ENCODE data around the gene P2RX7. TPM values are rescaled to one million over a fixed set of nuclear protein-coding genes. Genes with fewer than 3 reads are reported as not detected.

The P2RX7 gene
- total RNA-seq (2021) = 0.21 to 0.55 TPM (median 0.55 TPM) in 3 replicates
- Bru-seq, nascent RNA = percentile 17 among the genes with signal in this experiment
- long read RNA-seq, experiment 1 = 0 reads
- long read RNA-seq, experiment 2 = 0 reads
- long read RNA-seq, experiment 3, partial matches to known transcripts = 1 of 1 reads
- long read RNA-seq, experiment 3, other reads (novel, unspliced or antisense) = 0 of 1 reads

DNA sequence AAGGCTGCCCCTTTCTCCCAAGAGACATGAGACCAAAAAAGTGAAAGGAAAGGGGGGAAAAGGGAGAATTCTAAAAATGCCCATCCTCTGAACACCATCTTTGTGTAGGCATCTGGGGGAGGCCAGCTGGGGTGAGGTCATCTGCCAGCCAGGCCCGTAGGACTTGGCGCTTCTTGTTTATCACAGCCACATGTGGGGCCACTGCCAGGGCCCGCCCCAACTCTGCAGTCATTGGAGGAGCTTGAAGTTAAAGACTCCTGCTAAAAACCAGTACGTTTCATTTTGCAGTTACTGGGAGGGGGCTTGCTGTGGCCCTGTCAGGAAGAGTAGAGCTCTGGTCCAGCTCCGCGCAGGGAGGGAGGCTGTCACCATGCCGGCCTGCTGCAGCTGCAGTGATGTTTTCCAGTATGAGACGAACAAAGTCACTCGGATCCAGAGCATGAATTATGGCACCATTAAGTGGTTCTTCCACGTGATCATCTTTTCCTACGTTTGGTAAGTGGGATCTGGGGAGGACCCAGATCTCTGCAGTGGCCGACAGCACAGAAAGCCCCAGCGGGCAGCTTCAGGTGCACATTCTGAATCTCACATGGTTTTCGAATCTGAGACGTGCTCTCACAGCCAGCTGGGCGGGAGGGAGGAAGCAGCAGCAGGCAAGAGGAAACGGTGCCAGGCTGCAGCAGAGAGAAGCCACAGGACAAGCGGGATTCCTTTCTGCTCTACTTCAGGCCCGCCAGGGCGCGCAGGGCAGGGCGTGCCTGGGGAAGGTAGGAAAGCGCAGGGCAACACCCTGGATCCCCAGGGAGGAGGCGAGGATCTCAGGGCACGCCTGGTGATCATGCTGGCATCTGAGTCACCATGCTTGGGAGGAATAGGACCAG, at the start of gene P2RX7:
TSS of gene P2RX7 (plus strand) at position 276 of the 881 bp plus-strand sequence. CDS start at position 371, 95 bp downstream.
- ChIA-PET POLR2A (no interaction called here), CTCF (interaction anchor here (0.7 to 1.3 kb wide), 8 partner anchors 37 to 486 kb away, joined by 3 to 6 read pairs (median 4); no protein-coding TSS in a partner anchor)
- ATAC-seq = peak; percentile 84
- Mint-ChIP-seq H3K27me3 (ENCODE audit: low read depth) (peaks cover 13% of the 10 kb centered on the region), H3K9me3 (peaks cover 13% of the 10 kb centered on the region), H3K27ac (no peak within 1 kb of the TSS), H3K36me3 (no peaks in the 10 kb centered on the region), H3K4me3 (peak within 1 kb of the TSS; percentile 75), H3K4me1 (peaks cover 19% of the 10 kb centered on the region)
- peak; percentile 45 for DNase-seq (ENCODE audit: low spot score)
- TF ChIP-seq KAT7 (CRISPR knock-in tag; IDR thresholded peaks at IDR 0.05; ENCODE audit: borderline replicate concordance) (no peak), FOXP1 (CRISPR knock-in tag; IDR thresholded peaks at IDR 0.05; ENCODE audit: borderline replicate concordance) (peak; percentile 44; the same call in 1 of the 2 replicates), ZNF263 (CRISPR knock-in tag; IDR thresholded peaks at IDR 0.05; ENCODE audit: low read depth) (no peak), FOXK1 (CRISPR knock-in tag; IDR thresholded peaks at IDR 0.05) (0 out of 2 replicates have a peak, but pooled peaks have one; percentile 34), ZNF121 (CRISPR knock-in tag; IDR thresholded peaks at IDR 0.05) (peak; percentile 99), ATF1 (CRISPR knock-in tag; IDR thresholded peaks at IDR 0.05) (no peak), NFE2L1 (CRISPR knock-in tag; IDR thresholded peaks at IDR 0.05) (no peak), ZNF138 (CRISPR knock-in tag; conservative IDR thresholded peaks at IDR 0.05) (no peak), JUN (CRISPR knock-in tag; IDR thresholded peaks at IDR 0.05) (no peak)
- TF ChIP-seq, protein P1, sequence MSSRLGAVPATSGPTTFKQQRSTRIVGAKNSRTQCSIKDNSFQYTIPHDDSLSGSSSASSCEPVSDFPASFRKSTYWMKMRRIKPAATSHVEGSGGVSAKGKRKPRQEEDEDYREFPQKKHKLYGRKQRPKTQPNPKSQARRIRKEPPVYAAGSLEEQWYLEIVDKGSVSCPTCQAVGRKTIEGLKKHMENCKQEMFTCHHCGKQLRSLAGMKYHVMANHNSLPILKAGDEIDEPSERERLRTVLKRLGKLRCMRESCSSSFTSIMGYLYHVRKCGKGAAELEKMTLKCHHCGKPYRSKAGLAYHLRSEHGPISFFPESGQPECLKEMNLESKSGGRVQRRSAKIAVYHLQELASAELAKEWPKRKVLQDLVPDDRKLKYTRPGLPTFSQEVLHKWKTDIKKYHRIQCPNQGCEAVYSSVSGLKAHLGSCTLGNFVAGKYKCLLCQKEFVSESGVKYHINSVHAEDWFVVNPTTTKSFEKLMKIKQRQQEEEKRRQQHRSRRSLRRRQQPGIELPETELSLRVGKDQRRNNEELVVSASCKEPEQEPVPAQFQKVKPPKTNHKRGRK (CRISPR knock-in tag; IDR thresholded peaks at IDR 0.05; ENCODE audit: borderline replicate concordance) = no peak

DNA sequence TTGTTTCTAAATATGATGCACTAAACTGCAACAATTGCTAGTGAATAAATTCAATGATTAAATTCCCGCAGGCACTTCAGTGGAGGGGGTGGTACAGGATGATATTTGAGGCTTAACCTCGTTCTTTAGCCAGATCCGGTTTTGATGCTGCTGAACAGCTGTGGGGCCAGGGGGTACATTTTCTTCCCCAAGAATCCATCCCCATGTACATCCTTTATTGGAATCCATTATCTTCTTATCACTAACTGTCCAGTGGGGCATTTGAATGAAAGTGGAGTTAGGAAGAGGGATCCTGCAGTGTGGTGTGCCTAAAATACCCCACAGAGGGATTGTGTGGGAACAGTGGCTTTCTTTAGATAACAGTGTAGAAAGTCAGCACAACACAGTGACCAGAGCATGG, 48.4 kb upstream of the P2RX7 start:
- ATAC-seq (no peak), DNase-seq (ENCODE audit: low spot score) (no peak)
- Mint-ChIP-seq H3K27me3 (ENCODE audit: low read depth) (no peaks in the 10 kb centered on the region), H3K27ac (no peak overlapping the region), H3K4me3 (no peak overlapping the region), H3K9me3 (no peaks in the 10 kb centered on the region; the same call in 1 of the 2 replicates), H3K36me3 (no peaks in the 10 kb centered on the region), H3K4me1 (peaks cover 2% of the 10 kb centered on the region)
- ChIA-PET POLR2A (no interaction called here), CTCF (no interaction called here)
- TF ChIP-seq, protein P2, sequence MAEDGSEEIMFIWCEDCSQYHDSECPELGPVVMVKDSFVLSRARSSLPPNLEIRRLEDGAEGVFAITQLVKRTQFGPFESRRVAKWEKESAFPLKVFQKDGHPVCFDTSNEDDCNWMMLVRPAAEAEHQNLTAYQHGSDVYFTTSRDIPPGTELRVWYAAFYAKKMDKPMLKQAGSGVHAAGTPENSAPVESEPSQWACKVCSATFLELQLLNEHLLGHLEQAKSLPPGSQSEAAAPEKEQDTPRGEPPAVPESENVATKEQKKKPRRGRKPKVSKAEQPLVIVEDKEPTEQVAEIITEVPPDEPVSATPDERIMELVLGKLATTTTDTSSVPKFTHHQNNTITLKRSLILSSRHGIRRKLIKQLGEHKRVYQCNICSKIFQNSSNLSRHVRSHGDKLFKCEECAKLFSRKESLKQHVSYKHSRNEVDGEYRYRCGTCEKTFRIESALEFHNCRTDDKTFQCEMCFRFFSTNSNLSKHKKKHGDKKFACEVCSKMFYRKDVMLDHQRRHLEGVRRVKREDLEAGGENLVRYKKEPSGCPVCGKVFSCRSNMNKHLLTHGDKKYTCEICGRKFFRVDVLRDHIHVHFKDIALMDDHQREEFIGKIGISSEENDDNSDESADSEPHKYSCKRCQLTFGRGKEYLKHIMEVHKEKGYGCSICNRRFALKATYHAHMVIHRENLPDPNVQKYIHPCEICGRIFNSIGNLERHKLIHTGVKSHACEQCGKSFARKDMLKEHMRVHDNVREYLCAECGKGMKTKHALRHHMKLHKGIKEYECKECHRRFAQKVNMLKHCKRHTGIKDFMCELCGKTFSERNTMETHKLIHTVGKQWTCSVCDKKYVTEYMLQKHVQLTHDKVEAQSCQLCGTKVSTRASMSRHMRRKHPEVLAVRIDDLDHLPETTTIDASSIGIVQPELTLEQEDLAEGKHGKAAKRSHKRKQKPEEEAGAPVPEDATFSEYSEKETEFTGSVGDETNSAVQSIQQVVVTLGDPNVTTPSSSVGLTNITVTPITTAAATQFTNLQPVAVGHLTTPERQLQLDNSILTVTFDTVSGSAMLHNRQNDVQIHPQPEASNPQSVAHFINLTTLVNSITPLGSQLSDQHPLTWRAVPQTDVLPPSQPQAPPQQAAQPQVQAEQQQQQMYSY (CRISPR knock-in tag; IDR thresholded peaks at IDR 0.05) = no peak
- no peak for TF ChIP-seq FOXJ3 (CRISPR knock-in tag; IDR thresholded peaks at IDR 0.05; ENCODE audit: borderline replicate concordance)
- no peak for TF ChIP-seq NR3C1 (CRISPR knock-in tag; conservative IDR thresholded peaks at IDR 0.05; ENCODE audit: low read depth)
- TF ChIP-seq MXD4 (CRISPR knock-in tag; IDR thresholded peaks at IDR 0.05; ENCODE audit: borderline replicate concordance) = no peak
- TF ChIP-seq TCF7 (CRISPR knock-in tag; IDR thresholded peaks at IDR 0.05; ENCODE audit: low read depth) = no peak
- no peak for TF ChIP-seq OVOL2 (CRISPR knock-in tag; IDR thresholded peaks at IDR 0.05; ENCODE audit: borderline replicate concordance)
- TF ChIP-seq PRRX2 (CRISPR knock-in tag; IDR thresholded peaks at IDR 0.05) = no peak
- no peak for TF ChIP-seq NR2C2 (CRISPR knock-in tag; IDR thresholded peaks at IDR 0.05)
- TF ChIP-seq TEAD4 (CRISPR knock-in tag; IDR thresholded peaks at IDR 0.05) = no peak
